Heart right ventricle (tissue), 16 donors: ENCODE measurements around the gene SLC5A2. TPM values are rescaled to one million over a fixed set of nuclear protein-coding genes. Genes with fewer than 3 reads are reported as not detected.

ENCODE experiments used
- ATAC-seq, 8 donors: fragments of 200-7000 bp; cut with Tn5 transposase; one replicate each; pipeline ENCODE4 v1.9.1; 2020; ENCODE audit warnings: mild to moderate bottlenecking in 8 of 8, moderate library complexity in 8 of 8, moderate number of reproducible peaks in 1 of 8
- DNase-seq, 2 donors: peaks; one replicate each; pipeline ENCODE4 v3.0.0-alpha.2; 2020
- H3K27ac ChIP-seq, 10 donors: fragments of 200-600 bp; sonication (generic) in 2 of 10; one replicate each; pipeline versions ENCODE4 v1.5.0 to v1.8.0; 2020 to 2022; ENCODE audit warnings: mild to moderate bottlenecking in 3 of 10
- H3K27me3 ChIP-seq, 7 donors: fragments of 200-600 bp; one replicate each; pipeline ENCODE4 v1.8.0; 2021 to 2022; ENCODE audit warnings: mild to moderate bottlenecking in 2 of 7
- H3K36me3 ChIP-seq, 9 donors: fragments of 200-600 bp; sonication (generic) in 1 of 9; one replicate each; pipeline versions ENCODE4 v1.5.0 to v1.8.0; 2020 to 2022; ENCODE audit warnings: mild to moderate bottlenecking in 2 of 9
- H3K4me1 ChIP-seq, 9 donors: fragments of 200-600 bp; sonication (generic) in 1 of 9; one replicate each; pipeline versions ENCODE4 v1.5.0 to v1.8.0; 2020 to 2022; ENCODE audit warnings: mild to moderate bottlenecking in 4 of 9
- H3K4me3 ChIP-seq, 10 donors: fragments of 200-600 bp; sonication (generic) in 2 of 10; one replicate each; pipeline versions ENCODE4 v1.5.0 to v1.8.0; 2020 to 2022; ENCODE audit warnings: mild to moderate bottlenecking in 7 of 10, moderate library complexity in 2 of 10
- H3K9me3 ChIP-seq, 11 donors: fragments of 200-600 bp in 10 of 11; sonication (generic) in 2 of 11; one replicate each; pipeline versions ENCODE4 v1.5.0 to v1.8.0; 2013 to 2022; ENCODE audit warnings: mild to moderate bottlenecking in 2 of 11, control low read depth in 1 of 11, moderate library complexity in 1 of 11
- CTCF ChIP-seq, 9 donors: fragments of 200-600 bp; sonication (generic) in 2 of 9; IDR thresholded peaks; one replicate each; pipeline versions ENCODE4 v1.5.0 to v1.8.0; 2021 to 2022; ENCODE audit warnings: antibody characterized with exemption in 9 of 9, mild to moderate bottlenecking in 5 of 9, moderate library complexity in 1 of 9
- WGBS, 2 donors: extraction: QIAGEN DNeasy Blood & Tissue Kit; methylation state at CpG; one replicate each; pipeline ENCODE4 v1.1.7; 2013; ENCODE audit warnings: inconsistent platforms in 1 of 2; 5-methylcytosine and 5-hydroxymethylcytosine counted together
- intact Hi-C, 10 donors: fragments of 100-400 bp; cut with DNase I; formaldehyde crosslinking; loops; one replicate each; pipeline versions ENCODE4 v1.11.1 to v1.14.2; 2022
- polyA plus RNA-seq, 2 donors: library from polyadenylated mRNA; stranded (reverse); fragments of 200-250 nt; gene quantifications; one replicate each; pipeline ENCODE4 v1.2.3, GENCODE V29; 2013
- total RNA-seq, 10 donors: library from RNA; stranded (reverse); fragmentation: NEBNext Ultra II Directional in 3 of 10; extraction: Animal tissue kit (Norgen Biotek cat#: 25700) in 3 of 10; gene quantifications; one replicate each; pipeline versions ENCODE4 v1.2.1 to v1.2.4, GENCODE V29; 2021 to 2023
- donor health status: Arrhythmogenic right ventricular cardiomyopathy.
- donor health status: ischemic (EF 13 %, LVEDD 7.1; RV severe dilation, severe dysfunction).
- donor health status: healthy with polysubstance abuse.
- donor health status: DM: no; HTN: yes; CAD: no.
- donor health status: DM: no; HTN: no; CAD: no.
- donor health status: ischemic (EF 25% LVEDD 6.9; RV normal size, moderate dysfunction).
- donor health status: ischemic (EF 25% LVEDD 5.7; RV mildly dilated, moderate dysfunction).
- donor health status: healthy.
- donor health status: DM: yes; HTN: yes; CAD: no.
- donor health status: Ischemic cardiomyopathy.
- donor health status: ischemic (EF 35%, LVEDD 5.7; RV mildly dilated, moderate dysfunction).
- donor health status: nonischemic (EF 11% LVEDD 7.7; RV severe dilation, severe dysfunction).
- donor health status: DM: yes; HTN: yes; CAD: no.
- donor health status: PGD.
- donor health status: ischemic (EF 29% LVEDD 5.4; RV normal size, mild dysfunction).
- donor health status: nonischemic (EF 23%, LVEDD 6.1; RV moderate dilation, normal function).

The SLC5A2 gene
- total and polyA plus RNA-seq, 12 donors = 0.77 to 1.9 TPM; not detected in 10

GRCh38 chr16:31491778-31492418 lies 9.0 kb downstream of the SLC5A2 start:
- Histone ChIP-seq H3K27me3 (peaks cover 0 to 18% (median 10%) of the 10 kb centered on the region in 7 donors), H3K9me3 (no peaks in the 10 kb centered on the region), H3K36me3 (peaks cover 0 to 78% (median 43%) of the 10 kb centered on the region in 9 donors), H3K4me1 (peaks cover 9 to 21% (median 19%) of the 10 kb centered on the region in 9 donors), H3K4me3 (no peak overlapping the region), H3K27ac (no peak overlapping the region)
- intact Hi-C loops = loop anchor here in 1 of 10 donors (10.0 kb wide), 1 partner anchor 373 kb away; no protein-coding TSS in a partner anchor
- WGBS, 2 donors = 94 to 95% methylated on average over 8 of the region's 8 CpGs
- ATAC-seq (no peak), DNase-seq (no peak)
- TF ChIP-seq CTCF (IDR thresholded peaks at IDR 0.05) = no peak

- intact Hi-C loops = loop anchor here in 1 of 10 donors (10.0 kb wide), 1 partner anchor 371 kb away; no protein-coding TSS in a partner anchor
- no peak for TF ChIP-seq CTCF (IDR thresholded peaks at IDR 0.05)
- no peak for ATAC-seq
- Histone ChIP-seq H3K9me3 (no peaks in the 10 kb centered on the region), H3K4me3 (no peak overlapping the region), H3K36me3 (peaks cover 0 to 95% (median 61%) of the 10 kb centered on the region in 9 donors), H3K4me1 (peaks cover under 1 to 4% (median 2%) of the 10 kb centered on the region in 9 donors), H3K27me3 (peaks cover 0 to 3% (median 0%) of the 10 kb centered on the region in 7 donors), H3K27ac (no peak overlapping the region)
- 95 to 97% methylated on average over 18 of the region's 18 CpGs for WGBS, 2 donors
- DNase-seq = no peak
Observed at GRCh38 chr16:31493506-31494125, 10.7 kb downstream of the SLC5A2 start.

GRCh38 chr16:31496670-31497069 lies 13.7 kb downstream of the SLC5A2 start:
- 65 to 84% methylated on average over 10 of the region's 10 CpGs for WGBS, 2 donors
- Histone ChIP-seq H3K27ac (no peak overlapping the region), H3K4me3 (no peak overlapping the region), H3K9me3 (no peaks in the 10 kb centered on the region), H3K36me3 (peaks cover 0 to 91% (median 71%) of the 10 kb centered on the region in 9 donors), H3K27me3 (no peaks in the 10 kb centered on the region), H3K4me1 (no peaks in the 10 kb centered on the region)
- ATAC-seq = no peak
- intact Hi-C loops = loop anchor here in 1 of 10 donors (10.0 kb wide), 1 partner anchor 368 kb away; no protein-coding TSS in a partner anchor
- no peak for TF ChIP-seq CTCF (IDR thresholded peaks at IDR 0.05)
- DNase-seq = no peak

- ATAC-seq = no peak
- WGBS, 2 donors = 96 to 97% methylated on average over 8 of the region's 8 CpGs
- DNase-seq = no peak
- H3K36me3 ChIP-seq = peaks cover 0 to 73% (median 60%) of the 10 kb centered on the region in 9 donors
- peaks cover 0 to 16% (median 7%) of the 10 kb centered on the region in 9 donors for H3K4me1 ChIP-seq
- no peaks in the 10 kb centered on the region for H3K9me3 ChIP-seq
- no peak overlapping the region for H3K27ac ChIP-seq
- TF ChIP-seq CTCF (IDR thresholded peaks at IDR 0.05) = no peak
- no peak overlapping the region for H3K4me3 ChIP-seq
- intact Hi-C loops = loop anchor here in 1 of 10 donors (10.0 kb wide), 1 partner anchor 366 kb away; no protein-coding TSS in a partner anchor
- H3K27me3 ChIP-seq = no peaks in the 10 kb centered on the region
Observed at GRCh38 chr16:31498493-31498892, 15.6 kb downstream of the SLC5A2 start.
